GM18508 (cell line): ENCODE results near the gene LARP1B.
"Not testable (repeated sequence)": the region's sequence is repeated elsewhere in the genome, so short reads cannot be mapped to it uniquely, and the experiment has no call there.

ENCODE experiments used
- ATAC-seq: cut with Tn5 transposase; IDR thresholded peaks from one replicate; pipeline ENCODE4 v1.9.1; 2021; ENCODE audit warnings: moderate number of reproducible peaks; ENCODE audit not compliant: insufficient read depth, unreplicated experiment

The LARP1B gene

GRCh38 chr4:128130621-128131020 is 69.5 kb downstream of the LARP1B start:
- no peak for ATAC-seq

GRCh38 chr4:128134925-128135324 is 73.8 kb downstream of the LARP1B start:
- no peak for ATAC-seq

- no peak for ATAC-seq
These were observed 74.3 kb downstream of the LARP1B start for GRCh38 chr4:128135391-128135790.

GRCh38 chr4:128141866-128142265 is 80.8 kb downstream of the LARP1B start:
- no peak for ATAC-seq

- no peak for ATAC-seq
These were observed 84.6 kb downstream of the LARP1B start for GRCh38 chr4:128145727-128146126.

GRCh38 chr4:128153800-128154199 is 92.7 kb downstream of the LARP1B start:
- no peak for ATAC-seq

GRCh38 chr4:128155231-128155855 is 94.2 kb downstream of the LARP1B start:
- ATAC-seq = no peak

GRCh38 chr4:128155874-128156456 is 94.9 kb downstream of the LARP1B start:
- ATAC-seq = no peak

GRCh38 chr4:128156472-128156871 is 95.4 kb downstream of the LARP1B start:
- not testable (repeated sequence) for ATAC-seq

GRCh38 chr4:128158894-128159293 is 97.8 kb downstream of the LARP1B start:
- ATAC-seq = no peak

- ATAC-seq = no peak
These were observed 98.9 kb downstream of the LARP1B start for GRCh38 chr4:128159967-128160366.

GRCh38 chr4:128161138-128161537 is 100.0 kb downstream of the LARP1B start:
- no peak for ATAC-seq

- no peak for ATAC-seq
These were observed 101.3 kb downstream of the LARP1B start for GRCh38 chr4:128162434-128162833.

GRCh38 chr4:128163177-128164117 is 102.3 kb downstream of the LARP1B start:
- no peak for ATAC-seq

GRCh38 chr4:128166982-128167381 is 105.9 kb downstream of the LARP1B start:
- no peak for ATAC-seq

- no peak for ATAC-seq
These were observed 107.6 kb downstream of the LARP1B start for GRCh38 chr4:128168701-128169100.

- no peak for ATAC-seq
These were observed 108.1 kb downstream of the LARP1B start for GRCh38 chr4:128169245-128169644.

- ATAC-seq = no peak
These were observed 115.5 kb downstream of the LARP1B start for GRCh38 chr4:128176643-128177042.

- no peak for ATAC-seq
These were observed 116.4 kb downstream of the LARP1B start for GRCh38 chr4:128177498-128177897.

- ATAC-seq = no peak
These were observed 125.5 kb downstream of the LARP1B start for GRCh38 chr4:128186623-128187022.

- peak; percentile 94 for ATAC-seq
These were observed 130.1 kb downstream of the LARP1B start for GRCh38 chr4:128191115-128191781.
